Stomach (tissue), 9 donors: ENCODE results near the gene AGAP1. TPM values are rescaled to one million over a fixed set of nuclear protein-coding genes. Genes with fewer than 3 reads are reported as not detected.

Experiments used
- DNase-seq, 2 donors: peaks; one replicate each; pipeline versions ENCODE4 v3.0.0 to v3.0.0-alpha.2; 2013 to 2019
- H3K27ac ChIP-seq, 5 donors: fragments of 200-600 bp in 4 of 5; sonication (generic) in 4 of 5; one replicate each; pipeline ENCODE4 v1.5.1; 2013 to 2019; ENCODE audit warnings: mild to moderate bottlenecking in 1 of 5, moderate library complexity in 1 of 5
- H3K27me3 ChIP-seq, 3 donors: fragments of 200-600 bp; sonication (generic); one replicate each; pipeline ENCODE4 v1.5.1; 2017 to 2019; ENCODE audit warnings: mixed run types in 1 of 3
- H3K36me3 ChIP-seq, 4 donors: fragments of 200-600 bp; sonication (generic); 1 replicate in 3 of 4; 2 replicates in 1 of 4; pipeline ENCODE4 v1.5.1; 2016 to 2019
- H3K4me1 ChIP-seq, 4 donors: fragments of 200-600 bp; sonication (generic); one replicate each; pipeline ENCODE4 v1.5.1; 2016 to 2019
- H3K4me3 ChIP-seq, 4 donors: fragments of 200-600 bp; sonication (generic) in 3 of 4; one replicate each; pipeline ENCODE4 v1.5.1; 2016 to 2019; ENCODE audit warnings: mild to moderate bottlenecking in 1 of 4
- H3K9me3 ChIP-seq, 4 donors: fragments of 200-600 bp; sonication (generic); one replicate each; pipeline ENCODE4 v1.5.1; 2016 to 2019
- EP300 ChIP-seq: sonication (generic); formaldehyde crosslinking; IDR thresholded peaks from one replicate; pipeline ENCODE4 v1.6.1; 2017; ENCODE audit warnings: antibody characterized with exemption
- POLR2A ChIP-seq, 4 donors: fragments of 450-650 bp; IDR thresholded peaks; one replicate each; pipeline ENCODE4 v1.6.1; 2016; ENCODE audit warnings: antibody characterized with exemption in 4 of 4, control low read depth in 2 of 4, mild to moderate bottlenecking in 1 of 4, moderate library complexity in 1 of 4
- POLR2AphosphoS5 ChIP-seq, 3 donors: sonication (generic); formaldehyde crosslinking; IDR thresholded peaks; one replicate each; pipeline ENCODE4 v1.6.1; 2016; ENCODE audit warnings: antibody characterized with exemption in 3 of 3
- WGBS, 5 donors: extraction: QIAGEN DNeasy Blood & Tissue Kit in 3 of 5; methylation state at CpG; one replicate each; pipeline versions ENCODE4 v1.1.5 to v1.1.7; 2013 to 2018; 5-methylcytosine and 5-hydroxymethylcytosine counted together
- intact Hi-C: fragments of 100-400 bp; cut with DNase I; formaldehyde crosslinking; loops from one replicate; pipeline ENCODE4 v1.15.1; 2023; ENCODE audit warnings: low total_unique reads
- polyA plus RNA-seq, 3 donors: library from polyadenylated mRNA; stranded (reverse); fragments of 200-250 nt; gene quantifications; one replicate each; pipeline ENCODE4 v1.2.3, GENCODE V29; 2013
- small RNA-seq, 4 donors: library from RNA; depleted of rRNA; stranded (forward); fragments of <200 nt; gene quantifications; one replicate each; pipeline ENCODE3, GENCODE V24; 2016
- total RNA-seq, 5 donors: library from RNA; depleted of rRNA; stranded (reverse); fragments of >200 nt; gene quantifications; one replicate each; pipeline versions ENCODE4 v1.1.0 to v1.2.3, GENCODE V29; 2014 to 2016
- TF ChIP-seq, protein P1 (sequence below), 7 experiments: fragments of 450-650 bp in 4 of 7; fragments of 200-600 bp in 3 of 7; sonication (generic) in 3 of 7; IDR thresholded peaks; one replicate each; pipeline ENCODE4 v1.5.1; 2016 to 2019; ENCODE audit warnings: antibody characterized with exemption in 7 of 7, control low read depth in 2 of 7, mild to moderate bottlenecking in 1 of 7
- donor health status: healthy with polysubstance abuse.
- donor health status: Bipolar disorder and iron deficiency.
- donor health status: healthy.

Gene AGAP1
- total and polyA plus RNA-seq, 8 donors = 4.2 to 139 (median 35.0) TPM

DNA sequence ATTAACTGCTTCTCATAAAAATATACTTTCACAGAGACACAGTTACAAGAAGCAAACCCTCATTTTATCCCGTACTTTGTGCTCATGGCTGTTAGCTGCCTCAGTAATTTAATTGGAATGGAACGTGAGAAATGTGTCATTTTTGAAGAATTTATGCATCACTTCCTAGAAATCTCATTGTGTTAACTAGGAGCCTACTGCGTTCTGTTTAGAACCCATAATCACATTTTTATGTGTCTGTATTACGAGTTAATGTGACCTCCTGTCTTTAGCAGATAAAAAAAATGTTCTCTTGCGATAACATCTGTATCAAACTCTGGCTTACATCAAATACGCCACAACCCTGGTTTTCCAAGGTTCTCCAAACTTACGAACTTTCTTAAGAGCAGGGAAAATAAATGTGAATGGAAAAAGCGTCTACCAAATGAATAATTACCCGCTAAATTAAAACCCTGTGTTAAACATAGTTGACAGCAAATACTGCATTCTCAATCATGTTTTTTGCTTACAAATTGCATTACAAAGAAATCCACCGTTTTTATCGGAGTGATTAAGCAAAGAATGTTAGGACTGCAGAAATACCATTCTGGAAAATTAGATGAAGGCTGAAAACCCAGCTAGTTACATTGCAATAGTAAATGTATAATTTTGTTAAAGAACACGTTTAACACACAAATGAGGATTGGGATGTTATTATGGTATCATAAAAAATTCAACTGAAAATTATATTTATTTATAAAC lies 686.4 kb downstream of the AGAP1 start:
- Histone ChIP-seq H3K9me3 (peaks cover 0 to 11% (median 3%) of the 10 kb centered on the region in 4 donors), H3K4me3 (no peak overlapping the region), H3K27me3 (peaks cover 28 to 100% (median 61%) of the 10 kb centered on the region in 3 donors), H3K36me3 (no peaks in the 10 kb centered on the region), H3K27ac (no peak overlapping the region), H3K4me1 (peaks cover 20 to 24% (median 24%) of the 10 kb centered on the region in 4 donors)
- no peak for DNase-seq
- intact Hi-C loops = no loop called here
- WGBS, 5 donors = 22 to 30% (median 26%) methylated on average over 12 of the region's 12 CpGs
- no peak for TF ChIP-seq POLR2A (IDR thresholded peaks at IDR 0.05)
- no peak for TF ChIP-seq POLR2AphosphoS5 (IDR thresholded peaks at IDR 0.05)
- no peak for TF ChIP-seq EP300
- TF ChIP-seq, protein P1, sequence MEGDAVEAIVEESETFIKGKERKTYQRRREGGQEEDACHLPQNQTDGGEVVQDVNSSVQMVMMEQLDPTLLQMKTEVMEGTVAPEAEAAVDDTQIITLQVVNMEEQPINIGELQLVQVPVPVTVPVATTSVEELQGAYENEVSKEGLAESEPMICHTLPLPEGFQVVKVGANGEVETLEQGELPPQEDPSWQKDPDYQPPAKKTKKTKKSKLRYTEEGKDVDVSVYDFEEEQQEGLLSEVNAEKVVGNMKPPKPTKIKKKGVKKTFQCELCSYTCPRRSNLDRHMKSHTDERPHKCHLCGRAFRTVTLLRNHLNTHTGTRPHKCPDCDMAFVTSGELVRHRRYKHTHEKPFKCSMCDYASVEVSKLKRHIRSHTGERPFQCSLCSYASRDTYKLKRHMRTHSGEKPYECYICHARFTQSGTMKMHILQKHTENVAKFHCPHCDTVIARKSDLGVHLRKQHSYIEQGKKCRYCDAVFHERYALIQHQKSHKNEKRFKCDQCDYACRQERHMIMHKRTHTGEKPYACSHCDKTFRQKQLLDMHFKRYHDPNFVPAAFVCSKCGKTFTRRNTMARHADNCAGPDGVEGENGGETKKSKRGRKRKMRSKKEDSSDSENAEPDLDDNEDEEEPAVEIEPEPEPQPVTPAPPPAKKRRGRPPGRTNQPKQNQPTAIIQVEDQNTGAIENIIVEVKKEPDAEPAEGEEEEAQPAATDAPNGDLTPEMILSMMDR (IDR thresholded peaks at IDR 0.05) = no peak

DNA sequence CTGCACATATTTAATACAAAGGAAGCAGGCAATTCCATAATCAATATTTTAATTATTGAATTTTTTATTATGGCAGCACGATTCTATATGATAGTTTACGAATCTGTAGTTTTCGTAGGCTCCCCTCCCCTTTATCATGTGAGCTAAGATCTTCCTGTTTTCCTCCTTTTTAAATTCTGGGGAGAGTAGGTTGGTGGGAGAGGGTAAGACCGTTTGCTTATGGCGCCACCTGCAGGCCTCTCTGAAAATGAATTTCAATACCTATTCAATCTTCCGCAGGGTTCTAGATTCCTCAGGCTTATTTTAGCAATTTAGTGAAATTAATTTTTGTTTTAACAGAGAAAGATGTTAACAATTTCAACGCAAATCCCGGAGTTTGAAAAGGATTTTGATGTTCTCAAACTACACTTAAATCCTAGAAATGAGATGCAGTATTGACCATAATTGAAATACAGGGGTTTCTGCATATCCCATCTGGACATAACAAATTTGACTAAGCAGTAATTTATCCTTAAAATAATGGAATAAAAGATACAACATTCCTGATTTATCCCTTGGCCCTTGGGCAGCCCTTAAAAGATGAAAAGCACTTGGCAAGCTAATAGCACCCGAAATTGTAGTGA lies 687.1 kb downstream of the AGAP1 start:
- peaks cover 28 to 94% (median 57%) of the 10 kb centered on the region in 3 donors for H3K27me3 ChIP-seq
- no peak overlapping the region for H3K27ac ChIP-seq
- no peaks in the 10 kb centered on the region for H3K36me3 ChIP-seq
- WGBS, 5 donors = 18 to 24% (median 20%) methylated on average over 9 of the region's 9 CpGs
- peaks cover 0 to 11% (median 3%) of the 10 kb centered on the region in 4 donors for H3K9me3 ChIP-seq
- H3K4me1 ChIP-seq = peaks cover 20 to 24% (median 24%) of the 10 kb centered on the region in 4 donors
- TF ChIP-seq POLR2AphosphoS5 (IDR thresholded peaks at IDR 0.05) (no peak), POLR2A (IDR thresholded peaks at IDR 0.05) (no peak), EP300 (no peak)
- TF ChIP-seq, protein P1 (IDR thresholded peaks at IDR 0.05) = peak in 4 of 7 experiments; percentile 26 to 64 (median 50)
- peak; percentile 50 to 81 for DNase-seq
- intact Hi-C loops = no loop called here
- H3K4me3 ChIP-seq = no peak overlapping the region

Small RNA genes within 50 kb of the gene (small RNA-seq; reads per million reads assigned to genes)
- gene RF00019 (0 reads per million in 4 donors), gene RN7SL204P (0 reads per million in 4 donors), gene RNU7-127P (0 reads per million in 4 donors), gene TMSB10P1 (0 to 0.31 (median 0) reads per million in 4 donors)
